ENCODE data around the gene CECR2.

CECR2 gene

DNA sequence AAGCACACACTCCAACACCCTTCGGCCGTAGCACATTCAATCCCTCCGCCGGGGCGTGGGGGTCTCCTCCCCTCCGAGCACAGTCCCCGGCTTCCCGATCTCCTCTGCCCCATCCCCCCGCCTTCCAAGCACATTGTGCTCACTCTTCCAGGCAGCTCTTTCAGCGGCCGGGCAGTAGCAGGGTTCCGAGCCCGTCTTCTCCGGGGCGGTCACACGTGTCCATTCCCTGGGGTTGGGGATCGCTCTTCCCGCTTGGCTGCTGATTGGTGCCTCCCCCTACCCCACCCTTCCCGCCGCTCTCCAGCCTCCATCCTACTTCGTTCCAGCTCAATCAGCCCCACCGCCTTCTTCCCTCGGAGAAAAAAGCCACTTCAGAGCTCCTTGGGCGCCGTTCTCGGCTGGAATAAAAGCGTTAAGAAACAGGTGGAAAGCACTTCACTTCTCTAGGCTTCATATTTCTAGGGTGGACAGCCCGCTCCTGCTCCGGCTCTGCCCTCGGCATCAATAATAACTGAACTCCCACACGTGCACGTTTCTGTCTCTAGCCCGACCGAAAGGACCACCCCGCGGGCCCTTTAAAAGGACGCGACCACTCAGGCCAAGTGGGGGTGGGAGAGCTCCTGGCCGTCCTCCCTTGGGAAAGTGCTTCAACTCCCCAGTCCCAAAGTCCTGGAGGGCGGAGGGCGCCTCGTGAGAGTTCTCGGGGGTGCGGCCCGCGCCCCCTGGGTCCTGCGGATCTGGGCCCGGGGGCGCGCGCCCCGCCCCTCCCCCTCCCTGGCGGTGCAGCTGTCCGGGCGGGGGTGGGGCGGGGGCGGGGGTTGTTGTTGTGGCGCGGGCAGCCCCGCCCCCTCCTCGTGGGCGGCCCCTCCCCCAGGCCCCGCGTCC is 464 bp upstream of the CECR2 start:
- peak; percentile 55 to 67 for DNase-seq

DNA sequence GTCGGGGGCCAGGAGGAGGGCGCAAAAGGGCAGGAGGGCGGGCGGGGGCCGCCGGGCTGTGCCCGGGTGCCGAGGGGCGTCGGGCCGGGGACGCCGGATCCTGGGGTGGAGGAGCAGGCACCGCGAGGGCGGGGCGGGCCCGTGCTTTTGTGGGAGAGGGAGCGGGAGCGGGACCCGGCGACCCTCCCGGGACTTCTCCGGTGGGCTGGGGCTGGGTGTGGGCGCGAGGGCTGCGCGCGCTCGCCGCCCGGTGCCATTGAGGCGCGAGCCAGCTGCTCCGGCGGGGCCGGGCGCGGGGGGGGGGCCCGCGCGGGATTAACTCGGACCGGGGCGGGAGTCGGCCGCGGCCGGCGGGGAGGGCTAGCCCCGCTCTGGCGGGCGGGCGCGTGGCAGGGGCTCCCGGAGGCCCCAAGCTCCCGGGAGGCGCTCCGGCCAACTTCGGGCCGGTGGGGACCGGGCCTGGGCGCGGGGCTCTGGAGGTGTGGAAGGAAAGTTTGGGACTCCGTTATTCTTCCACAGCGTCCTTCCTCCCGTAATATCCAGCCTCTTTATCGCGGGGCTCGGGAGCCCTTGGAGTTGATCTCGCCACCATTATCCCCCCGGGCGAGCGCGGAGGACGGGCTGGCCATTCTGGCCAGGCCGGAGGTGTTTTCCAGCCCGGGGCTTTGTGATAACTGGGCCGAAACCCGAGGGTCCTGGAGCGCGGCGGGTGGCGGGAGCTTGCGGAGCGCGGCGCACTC is 936 bp downstream of the CECR2 start:
- DNase-seq = no peak

DNA sequence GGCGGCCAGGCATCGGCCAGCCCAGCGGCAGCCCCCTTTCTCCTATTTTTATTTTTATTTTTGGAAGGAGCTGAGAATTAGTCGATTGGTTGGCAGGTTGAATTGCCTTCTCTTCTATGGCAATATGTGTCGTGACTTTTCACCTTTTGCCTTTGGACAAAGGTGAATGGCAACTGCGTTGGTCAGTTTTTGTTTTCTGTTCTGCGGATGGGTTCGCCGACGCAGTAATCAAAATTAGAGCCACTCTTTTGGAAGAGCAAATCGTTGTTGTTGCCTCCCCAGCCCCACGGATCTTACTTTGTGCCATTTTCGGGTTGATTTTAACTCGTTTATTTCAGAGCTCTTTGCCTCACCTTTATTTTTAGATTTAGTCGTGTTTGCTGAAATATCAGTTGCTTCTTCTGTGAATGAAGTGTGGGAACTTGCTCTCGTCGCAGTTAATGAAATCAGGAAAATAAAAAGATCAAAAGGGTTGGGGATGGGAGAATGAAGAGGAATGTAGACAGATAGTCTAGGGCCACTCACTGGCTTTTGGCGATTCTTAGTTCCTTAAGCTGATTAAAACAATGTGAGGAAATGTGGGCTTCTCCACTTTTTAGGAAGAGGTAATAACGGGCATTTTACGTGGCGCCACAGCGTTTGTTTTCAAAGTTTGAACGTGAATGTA is 1.6 kb downstream of the CECR2 start:
- DNase-seq = no peak

DNA sequence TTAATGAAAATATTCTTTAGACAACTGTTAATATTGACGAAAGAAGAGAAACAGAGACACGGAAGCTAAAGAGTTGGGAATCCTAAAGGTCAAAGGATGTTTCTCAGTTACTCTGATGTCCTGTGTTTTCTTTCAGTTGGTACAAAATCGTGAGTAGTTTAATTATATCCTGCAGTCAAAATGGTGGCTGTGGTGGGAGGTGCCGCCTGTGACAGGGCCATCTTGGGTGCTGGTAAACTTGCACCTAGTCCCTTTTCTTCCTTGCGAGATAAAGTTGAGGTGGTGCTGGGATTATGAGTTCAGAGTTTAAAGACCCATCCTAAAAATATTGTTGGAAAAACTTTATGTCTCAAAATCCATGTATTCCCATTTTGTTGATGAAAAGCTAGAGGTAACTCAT is 2.2 kb downstream of the CECR2 start:
- DNase-seq = no peak

DNA sequence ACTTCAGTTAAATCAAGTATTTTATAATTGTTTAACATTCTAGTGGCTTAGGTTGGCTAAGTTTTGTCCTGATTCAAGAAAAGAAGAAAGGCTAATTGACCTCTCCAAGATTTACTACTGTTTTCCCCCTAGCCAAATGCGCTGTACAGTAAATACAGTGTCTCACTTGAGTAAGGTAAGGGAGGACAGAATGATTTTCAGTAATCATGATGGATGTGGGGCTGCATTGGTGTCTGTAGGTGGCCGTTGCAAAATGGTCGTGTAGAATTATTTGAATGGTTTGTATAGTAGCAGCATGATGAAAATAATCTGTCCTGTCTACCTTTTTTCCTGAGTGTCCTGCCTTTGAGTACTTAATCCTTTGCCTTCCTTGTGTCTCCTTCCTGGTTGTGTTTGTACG is 4.6 kb downstream of the CECR2 start:
- DNase-seq = no peak

DNA sequence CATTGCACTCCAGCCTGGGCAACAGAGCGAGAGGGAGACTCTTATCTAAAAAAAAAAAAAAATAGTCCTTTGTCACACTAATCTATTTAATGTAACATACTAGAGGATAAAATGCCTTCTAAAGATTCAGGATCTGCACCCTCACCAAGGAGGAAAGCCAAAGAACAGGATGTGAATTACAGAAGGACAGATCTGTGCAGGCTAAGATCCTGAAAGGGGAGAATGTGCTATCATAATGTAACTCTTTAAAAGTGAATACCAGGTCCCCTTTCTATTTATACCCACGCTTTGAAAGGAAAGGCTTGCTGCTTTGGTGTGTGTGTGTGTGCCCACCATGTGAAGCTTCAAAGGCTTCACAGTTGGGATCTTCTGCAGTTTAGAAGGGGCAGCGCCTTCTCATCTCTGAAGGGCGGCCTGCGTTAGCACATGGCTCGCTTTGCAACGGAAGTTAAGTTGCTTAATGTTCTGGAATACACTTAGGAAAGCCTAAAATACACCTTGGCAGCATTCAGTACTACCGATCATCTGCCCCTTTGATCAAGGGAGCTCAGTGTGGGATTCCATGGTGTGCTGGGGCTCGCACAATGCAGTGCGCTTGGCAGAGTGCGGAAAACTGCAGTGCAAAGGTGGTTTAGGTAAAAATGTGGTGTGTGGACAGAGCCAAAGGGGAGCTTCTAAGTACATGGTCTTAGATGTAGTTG is 6.8 kb downstream of the CECR2 start:
- no peak for DNase-seq

DNA sequence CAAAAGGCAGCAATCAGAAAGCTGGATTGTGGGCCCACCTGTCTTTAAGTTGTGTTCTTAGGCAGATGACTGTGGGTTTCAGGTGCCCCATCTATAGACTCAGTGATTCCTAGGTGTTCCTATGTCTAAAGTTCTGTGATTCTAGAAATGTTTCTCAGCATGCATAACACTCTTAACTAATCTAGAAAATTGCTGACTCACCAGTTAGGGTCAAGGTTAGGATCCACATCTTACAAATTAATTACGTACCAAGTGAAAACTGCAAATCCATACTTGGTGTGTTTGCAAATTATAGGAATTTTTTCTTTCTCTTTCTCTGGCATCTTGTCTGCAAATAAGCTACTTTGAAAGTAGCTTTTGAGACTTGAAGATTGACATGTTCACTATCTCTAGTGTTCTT is 7.7 kb downstream of the CECR2 start:
- no peak for DNase-seq

DNA sequence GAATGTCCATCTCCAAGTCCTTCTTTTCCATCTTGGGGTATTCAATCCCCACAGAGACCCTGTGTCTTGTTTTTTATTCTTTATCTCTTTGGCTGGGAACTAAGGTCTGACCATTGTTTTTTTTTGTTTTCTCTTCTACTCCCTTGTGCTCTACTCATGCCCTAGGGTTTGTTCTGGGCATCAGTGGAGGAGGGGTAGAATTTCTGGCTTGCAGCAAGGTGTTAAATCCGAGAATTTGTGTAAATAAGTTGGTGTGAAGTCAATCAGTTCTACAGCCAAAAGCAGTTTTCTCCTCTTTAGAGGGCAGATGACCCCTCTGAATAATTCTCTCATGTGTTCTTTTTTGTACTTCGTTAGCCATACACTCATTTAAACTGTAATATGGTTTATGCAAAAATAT is 10.7 kb downstream of the CECR2 start:
- DNase-seq = no peak

DNA sequence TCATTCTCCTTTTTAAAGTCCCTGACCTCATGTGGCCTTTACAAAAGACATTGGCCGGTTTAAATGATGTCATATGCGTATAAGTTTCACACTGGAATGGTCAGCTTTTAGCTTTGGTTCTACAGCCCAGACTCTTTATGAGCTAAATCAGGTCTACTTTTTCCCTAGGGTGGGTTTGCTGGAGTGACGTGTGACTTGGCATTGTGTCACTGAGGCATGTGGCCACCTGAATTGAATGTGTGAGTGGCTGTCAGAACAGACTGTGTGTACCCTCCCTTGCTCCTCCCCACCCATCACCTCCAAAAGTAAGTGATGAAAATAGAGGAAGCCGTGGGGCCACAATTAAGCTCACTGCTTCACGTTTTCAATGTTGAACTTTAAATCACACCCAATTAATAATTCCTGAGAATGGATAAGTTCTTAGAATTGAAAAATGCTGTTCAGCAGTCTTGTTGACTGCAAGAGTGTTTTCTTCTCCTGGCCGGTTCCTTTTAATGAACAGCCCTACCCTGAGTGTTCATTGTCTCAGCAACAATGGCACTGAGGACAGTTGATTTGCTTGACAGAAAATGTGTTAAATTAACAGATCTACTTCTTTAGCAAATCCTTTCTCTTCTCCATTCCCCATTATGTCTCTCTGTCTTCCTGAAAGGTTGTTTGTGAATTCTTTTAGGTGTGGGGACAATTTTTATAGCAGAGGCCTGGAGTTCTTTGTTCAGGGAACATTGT is 11.3 kb downstream of the CECR2 start:
- no peak for DNase-seq

DNA sequence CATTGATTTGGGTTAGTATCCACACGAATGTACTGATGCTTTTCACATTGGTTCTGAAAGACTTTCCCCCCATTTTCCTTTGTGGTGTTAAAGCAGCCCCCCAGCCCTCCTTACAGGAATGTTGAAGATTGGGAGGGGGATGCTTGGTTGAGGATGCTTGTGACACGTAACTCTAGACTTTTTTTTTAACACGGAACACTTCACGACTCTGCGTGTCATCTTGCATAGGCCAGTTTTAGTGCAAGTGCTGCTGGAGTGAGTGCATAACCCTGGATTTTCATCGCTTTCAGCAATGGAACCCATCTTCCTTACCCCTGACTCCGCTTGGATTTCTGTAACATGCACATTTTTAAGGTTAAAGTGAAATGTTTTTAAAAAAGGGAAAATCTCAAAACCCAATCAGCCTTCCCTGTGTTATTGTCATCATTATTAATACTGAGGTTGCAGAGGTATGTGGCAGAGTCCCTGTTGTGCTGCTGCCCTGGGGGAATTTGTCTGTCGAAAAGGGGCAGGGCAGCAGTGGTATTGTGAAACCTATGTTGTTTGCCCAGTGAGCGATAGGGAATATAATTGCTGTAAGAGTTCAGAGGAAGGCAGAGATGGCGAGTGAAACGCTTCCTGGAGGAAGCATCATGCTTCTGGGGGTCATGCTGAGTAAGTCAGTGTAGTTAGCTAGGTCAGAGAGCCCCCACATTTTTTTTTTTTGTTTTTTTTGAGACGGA is 12.1 kb downstream of the CECR2 start:
- DNase-seq = no peak

DNA sequence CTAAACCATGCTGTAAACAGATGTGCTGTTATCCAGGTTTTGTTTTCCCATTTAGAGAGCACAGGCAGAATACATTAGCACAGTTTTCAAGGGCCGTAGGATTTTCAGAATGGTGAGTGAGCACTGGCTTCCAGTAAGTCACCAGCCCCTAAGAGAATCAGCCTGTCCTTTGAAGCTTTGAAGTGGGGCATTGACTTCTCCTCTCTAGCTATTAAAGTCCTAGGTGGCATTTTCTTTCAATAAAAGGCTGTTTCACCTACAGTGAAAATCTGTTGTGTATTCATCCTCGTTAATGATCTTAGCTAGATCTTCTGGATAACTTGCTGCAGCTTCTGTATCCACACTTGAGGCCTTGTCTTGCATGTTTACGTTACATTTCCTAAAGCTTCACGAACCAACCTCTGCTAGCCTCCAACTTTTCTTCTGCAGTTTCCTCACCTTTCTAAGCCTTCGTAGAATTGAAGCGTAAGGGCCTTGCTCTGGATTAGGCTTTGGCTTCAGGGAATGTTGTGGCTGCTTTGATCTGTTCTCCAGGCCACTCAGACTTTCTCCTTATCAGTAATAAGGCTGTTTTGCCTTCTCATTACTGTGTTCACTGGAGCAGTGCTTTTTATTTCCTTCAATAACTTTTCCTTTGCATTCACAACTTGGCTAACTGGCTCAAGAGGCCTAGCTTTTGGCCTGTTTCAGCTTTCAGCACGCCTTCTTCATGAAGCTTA is 15.5 kb downstream of the CECR2 start:
- DNase-seq = no peak

DNA sequence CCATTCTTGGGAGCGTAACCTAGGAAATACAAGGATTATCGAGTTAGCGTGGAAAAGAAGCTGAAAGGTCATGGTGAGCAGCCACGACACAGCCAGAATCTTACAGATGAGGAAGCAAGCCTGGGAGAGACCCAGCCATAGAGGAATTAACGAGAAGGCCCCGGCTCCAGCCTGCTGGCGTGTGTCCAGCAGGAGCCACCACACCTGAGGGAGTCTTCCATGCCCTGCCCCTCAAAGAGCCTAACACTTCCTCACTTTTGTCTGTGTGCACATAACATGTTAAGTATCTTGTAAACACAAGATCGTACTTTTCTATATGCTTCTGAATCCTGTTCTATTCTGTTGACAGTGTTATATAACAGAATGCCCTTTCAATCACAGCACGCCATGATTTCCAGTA is 18.1 kb downstream of the CECR2 start:
- no peak for DNase-seq

DNA sequence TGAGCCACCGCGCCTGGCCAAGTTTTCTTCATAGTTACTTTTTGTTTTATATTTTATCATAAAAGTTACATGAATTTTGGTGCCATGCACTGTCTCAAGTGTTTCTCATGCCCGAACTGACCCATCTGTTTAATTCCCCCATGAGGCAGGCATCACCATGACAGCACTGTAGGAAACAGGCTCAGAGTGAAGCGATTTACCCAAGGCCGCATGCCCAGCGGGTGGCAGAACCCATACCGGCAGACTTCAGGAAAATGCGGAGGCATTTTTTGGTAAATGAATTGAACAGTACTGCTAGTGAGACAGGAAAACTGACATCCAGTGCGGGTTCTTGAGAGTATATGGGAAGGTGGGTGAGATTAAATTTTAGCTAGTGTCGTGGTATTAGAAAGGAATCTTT is 19.0 kb downstream of the CECR2 start:
- DNase-seq = no peak

DNA sequence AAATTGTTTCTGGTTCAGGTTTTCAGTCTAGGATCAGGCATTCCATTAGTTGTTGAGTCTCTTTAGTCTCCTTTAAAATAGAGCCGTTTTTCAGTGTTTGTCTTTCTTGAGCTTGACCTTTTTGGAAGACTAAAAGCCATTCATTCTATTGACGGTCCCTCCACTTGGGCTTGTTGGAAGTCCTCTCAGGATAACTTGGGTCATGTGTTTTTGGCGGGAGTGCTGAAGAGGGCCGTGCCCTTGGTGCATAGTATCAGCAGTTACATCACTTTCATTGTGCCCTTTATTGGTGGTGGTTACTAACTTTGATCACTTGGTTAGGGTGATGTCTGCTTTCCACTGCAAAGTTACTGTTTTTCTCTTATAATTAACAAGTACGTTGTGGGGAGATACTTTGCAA is 20.8 kb downstream of the CECR2 start:
- no peak for DNase-seq

DNA sequence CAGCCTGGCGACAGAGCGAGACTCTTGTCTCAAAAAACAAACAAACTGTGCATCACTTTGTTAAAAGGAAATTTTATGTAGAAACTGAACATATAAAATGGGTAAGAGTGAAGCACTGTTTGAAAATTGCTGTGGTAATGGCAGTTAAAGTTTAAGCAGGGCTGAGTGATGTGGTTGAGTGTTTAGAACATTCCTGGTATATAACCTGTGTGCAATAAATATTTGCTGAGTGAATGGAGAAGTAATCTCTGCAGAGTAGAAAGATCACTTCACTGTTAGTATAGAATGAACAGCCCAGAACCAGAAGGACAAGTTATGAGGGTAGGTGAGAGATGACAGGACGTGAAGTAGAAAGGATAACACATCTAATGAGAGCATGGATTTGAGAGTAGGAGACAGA is 27.3 kb downstream of the CECR2 start:
- no peak for DNase-seq

DNA sequence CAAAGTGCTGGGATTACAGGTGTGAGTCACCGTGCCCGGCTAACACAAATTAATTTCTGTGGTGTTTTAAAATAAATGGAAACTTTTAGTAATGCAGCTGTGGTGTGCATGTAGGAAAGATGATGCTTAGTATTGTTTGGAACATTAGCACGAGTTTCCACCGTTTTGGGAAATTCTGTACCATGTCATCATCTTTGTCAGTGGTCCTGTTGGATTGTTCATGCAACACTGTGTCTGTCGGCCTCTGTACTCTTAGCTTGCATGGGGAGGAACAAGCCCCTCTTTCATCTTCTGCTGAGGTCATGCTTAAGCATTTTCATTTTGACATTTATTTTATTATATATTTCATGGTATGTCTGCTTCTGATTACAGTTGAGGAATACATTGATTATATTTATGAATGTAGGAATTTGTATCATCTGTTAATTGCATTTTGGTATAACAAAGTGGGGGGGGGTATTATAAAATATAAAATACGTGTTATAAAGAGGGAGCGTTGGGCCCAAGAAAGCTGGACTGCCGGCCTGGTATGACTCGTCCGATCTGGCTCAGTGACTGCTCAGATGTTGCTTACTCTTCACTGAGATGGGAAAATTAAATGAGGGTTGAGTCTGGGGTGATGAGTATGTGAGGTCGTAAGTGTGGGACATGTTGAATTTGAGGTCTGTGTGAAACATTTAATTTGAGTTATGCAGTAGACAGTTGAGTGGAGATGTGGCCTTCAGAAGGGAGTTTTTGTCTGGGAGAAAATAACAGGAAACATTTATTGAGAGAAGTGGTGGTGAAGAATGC is 28.7 kb downstream of the CECR2 start:
- no peak for DNase-seq

DNA sequence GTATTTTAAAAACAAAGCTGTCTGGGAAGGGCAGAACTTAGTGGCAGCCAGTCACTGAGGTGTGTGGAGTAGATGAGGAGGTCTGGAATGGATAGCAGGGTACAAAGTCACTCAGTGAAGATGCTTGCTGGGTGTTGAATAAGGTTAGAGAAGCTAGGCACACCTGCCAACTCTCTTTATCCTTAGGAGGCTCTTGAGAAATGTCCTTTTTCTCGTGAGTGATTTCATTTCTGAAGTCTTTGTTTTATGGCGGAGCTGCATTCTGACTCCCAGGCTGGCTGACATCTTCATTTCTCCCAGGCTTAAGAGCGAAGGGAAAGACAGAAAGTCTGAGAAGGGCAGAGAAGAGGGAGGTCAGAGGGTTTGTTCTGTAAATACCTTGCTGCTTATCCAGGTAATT is 31.0 kb downstream of the CECR2 start:
- DNase-seq = no peak

DNA sequence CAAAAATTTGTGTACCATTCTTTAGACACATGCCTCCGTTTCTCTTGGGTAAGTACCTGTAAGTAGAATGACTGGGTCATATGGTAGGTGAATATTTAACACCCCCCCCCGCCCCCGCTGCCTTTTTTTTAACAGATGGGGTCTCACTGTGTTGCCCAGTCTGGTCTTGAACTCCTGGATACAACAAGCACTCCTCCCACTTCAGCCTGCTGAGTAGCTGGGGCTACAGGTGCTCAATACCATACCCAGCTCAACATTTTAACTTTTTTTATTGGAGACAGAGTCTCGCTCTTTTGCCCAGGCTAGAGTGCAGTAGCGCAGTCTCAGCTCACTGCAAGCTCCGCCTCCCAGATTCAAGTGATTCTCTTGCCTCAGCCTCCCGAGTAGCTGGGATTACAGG is 32.5 kb downstream of the CECR2 start:
- DNase-seq = no peak

DNA sequence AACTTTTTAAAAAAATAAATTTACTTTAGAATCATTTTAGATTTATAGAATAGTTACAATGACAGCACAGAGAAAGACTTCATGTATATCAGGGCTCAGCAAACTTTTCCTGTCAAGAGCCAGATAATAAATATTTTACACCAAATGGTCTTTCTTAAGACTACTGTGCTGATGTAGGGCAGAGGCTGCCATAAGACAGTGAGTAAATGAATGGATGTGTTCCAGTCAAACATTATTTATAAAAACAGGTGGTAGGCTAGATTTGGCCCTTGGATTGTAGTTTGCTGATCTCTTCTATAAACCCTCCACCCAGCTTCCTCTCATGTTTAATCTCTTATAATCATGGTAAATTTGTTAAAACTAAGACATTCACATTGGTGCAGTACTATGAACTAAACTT is 33.0 kb downstream of the CECR2 start:
- DNase-seq = no peak

DNA sequence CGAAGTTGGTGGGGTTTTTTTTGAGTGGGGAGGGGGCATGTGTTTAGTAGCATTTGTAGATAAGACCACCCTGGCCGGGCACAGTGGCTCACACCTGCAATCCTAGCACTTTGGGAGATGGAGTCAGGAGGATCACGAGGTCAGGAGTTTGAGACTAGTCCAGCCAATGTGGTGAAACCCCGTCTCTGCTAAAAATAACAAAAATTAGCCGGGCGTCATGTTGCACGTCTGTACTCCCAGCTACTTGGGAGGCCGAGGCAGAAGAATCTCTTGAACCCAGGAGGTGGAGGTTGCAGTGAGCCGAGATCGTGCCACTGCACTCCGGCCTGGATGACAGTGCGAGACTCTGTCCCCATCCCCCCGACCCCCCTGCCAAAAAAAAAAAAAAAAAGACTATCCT is 34.6 kb downstream of the CECR2 start:
- DNase-seq = no peak

Measured in NCI-H187 (cell line).